Endothelial cell of umbilical vein (primary cell): ENCODE data around the gene RAMP2. TPM values are rescaled to one million over a fixed set of nuclear protein-coding genes. Genes with fewer than 3 reads are reported as not detected.

Experiments
- BruUV-seq: library from RNA; stranded (reverse); fragments of 400-500 nt; replicated peaks from 2 replicates; lab custom pipeline; 2021; lab: Mats Ljungman, UMichigan
- CTCF ChIA-PET: fragments of 300-600, 350-600 bp; sonication (Branson Sonifier 250); formaldehyde crosslinking; loops from one replicate; lab custom pipeline; 2021; ENCODE audit warnings: antibody characterized with exemption, inconsistent platforms; lab: Charles Lee
- POLR2A ChIA-PET: fragments of 300-600, 350-600 bp; sonication (Branson Sonifier 250); formaldehyde crosslinking; loops from one replicate; lab custom pipeline; 2021; ENCODE audit warnings: antibody characterized with exemption, inconsistent platforms; lab: Charles Lee
- DNase-seq: peaks from one replicate; pipeline ENCODE4 v3.0.0-alpha.2; 2011; ENCODE audit warnings: low read depth, low spot score
- FAIRE-seq: peaks from 2 replicates; lab custom pipeline; 2011; peaks lifted over from hg19 to GRCh38; lab: Jason Lieb, UNC
- H2AFZ ChIP-seq: 2 replicates; pipeline ENCODE4 v1.6.0; 2012; ENCODE audit warnings: low read depth, low read length, control low read depth, inconsistent platforms
- H3K27ac ChIP-seq: 2 replicates; pipeline ENCODE4 v1.5.1; 2011; ENCODE audit warnings: low read depth, mild to moderate bottlenecking, control low read depth, low read length, moderate library complexity; ENCODE audit not compliant: insufficient read depth
- H3K27me3 ChIP-seq, 2 experiments: 2 replicates each; pipeline versions ENCODE4 v1.6.0 to v1.6.1; 2011; ENCODE audit warnings: low read length in 2 of 2, mixed read lengths in 1 of 2; ENCODE audit not compliant: control insufficient read depth in 2 of 2, insufficient read depth in 2 of 2
- H3K36me3 ChIP-seq, 2 experiments: 2 replicates in 1 of 2; 3 replicates in 1 of 2; pipeline ENCODE4 v1.5.1; 2011; ENCODE audit warnings: low read length in 2 of 2, mild to moderate bottlenecking in 1 of 2, moderate library complexity in 1 of 2; ENCODE audit not compliant: control insufficient read depth in 2 of 2, insufficient read depth in 2 of 2; ENCODE audit errors: extremely low read depth in 1 of 2
- H3K4me1 ChIP-seq: 3 replicates; pipeline ENCODE4 v1.5.1; 2011; ENCODE audit warnings: mild to moderate bottlenecking, low read length; ENCODE audit not compliant: control insufficient read depth, insufficient read depth; ENCODE audit errors: extremely low read depth
- H3K4me2 ChIP-seq: 2 replicates; pipeline ENCODE4 v1.6.1; 2011; ENCODE audit warnings: low read length, control low read depth, mixed read lengths; ENCODE audit not compliant: insufficient read depth
- H3K4me3 ChIP-seq, 3 experiments: fragments of 200-600 bp in 1 of 3; sonication (generic), shearing (Covaris generic) in 1 of 3; replicated peaks in 1 of 3; 2 replicates each; pipeline ENCODE4 v1.5.1; 2011 to 2016; ENCODE audit warnings: control low read depth in 3 of 3, low read length in 3 of 3, mild to moderate bottlenecking in 2 of 3, inconsistent platforms in 1 of 3, low read depth in 1 of 3, moderate library complexity in 1 of 3; ENCODE audit not compliant: insufficient read depth in 1 of 3
- H3K79me2 ChIP-seq: 2 replicates; pipeline ENCODE4 v1.6.0; 2012; ENCODE audit warnings: low read length, inconsistent platforms; ENCODE audit not compliant: control insufficient read depth, insufficient read depth
- H3K9ac ChIP-seq: replicated peaks from 2 replicates; pipeline ENCODE3; 2011; ENCODE audit warnings: low read length, control low read depth; ENCODE audit not compliant: insufficient read depth; ENCODE audit errors: extremely low read depth
- H3K9me1 ChIP-seq: replicated peaks from 3 replicates; pipeline ENCODE4 v1.6.0; 2011; ENCODE audit warnings: mild to moderate bottlenecking, low read length; ENCODE audit not compliant: control insufficient read depth, insufficient read depth; ENCODE audit errors: extremely low read depth
- H3K9me3 ChIP-seq: replicated peaks from 2 replicates; pipeline ENCODE4 v1.5.1; 2012; ENCODE audit warnings: low read length, inconsistent platforms; ENCODE audit not compliant: control insufficient read depth, insufficient read depth
- H4K20me1 ChIP-seq: replicated peaks from 2 replicates; pipeline ENCODE3; 2011; ENCODE audit warnings: mild to moderate bottlenecking, low read length; ENCODE audit not compliant: control insufficient read depth, insufficient read depth; ENCODE audit errors: extremely low read depth
- CTCF ChIP-seq, 2 donors: IDR thresholded peaks; 1 replicate in 1 of 2; 2 replicates in 1 of 2; pipeline ENCODE4 v1.5.1; 2011; ENCODE audit warnings: low read length in 2 of 2, mild to moderate bottlenecking in 2 of 2, moderate library complexity in 2 of 2, control low read depth in 1 of 2, inconsistent platforms in 1 of 2, low read depth in 1 of 2; ENCODE audit not compliant: insufficient read depth in 1 of 2; ENCODE audit errors: extremely low read depth in 1 of 2
- FOS ChIP-seq: IDR thresholded peaks from 2 replicates; pipeline ENCODE4 v1.6.1; 2011; ENCODE audit warnings: mild to moderate bottlenecking, low read length, moderate library complexity, borderline replicate concordance; ENCODE audit not compliant: insufficient read depth
- MAX ChIP-seq: IDR thresholded peaks from 2 replicates; pipeline ENCODE4 v1.6.1; 2011; ENCODE audit not compliant: insufficient read depth, insufficient read length
- POLR2A ChIP-seq: IDR thresholded peaks from 2 replicates; pipeline ENCODE4 v1.6.1; 2012; ENCODE audit warnings: low read depth, mild to moderate bottlenecking, control low read depth, low read length
- dilution Hi-C: fragments of 300-500 bp; cut with MboI; formaldehyde crosslinking; loops from one replicate; pipeline ENCODE4 v1.15.0; 2019; ENCODE audit warnings: low sequenced_read_pairs; ENCODE audit not compliant: extremely low pct_ligation_motif_present
- intact Hi-C: fragments of 100-400 bp; cut with micrococcal nuclease; formaldehyde crosslinking; loops from one replicate; pipeline ENCODE4 v1.10.0; 2022
- polyA plus RNA-seq, 4 experiments: library from polyadenylated mRNA; depleted of rRNA in 3 of 4; stranded (reverse) in 3 of 4; unstranded in 1 of 4; fragments of >200 nt; gene quantifications; 2 replicates each; pipeline versions ENCODE4 v1.2.1 to v1.2.3, GENCODE V29; 2011 to 2012; ENCODE audit warnings: missing spikeins in 1 of 4
- total RNA-seq: library from RNA; stranded (reverse); gene quantifications from 2 replicates; pipeline ENCODE4 v1.2.3, GENCODE V29; 2021

Gene RAMP2
- total and polyA plus RNA-seq, 2 donors (not counting 3 experiments of a cell fraction or from before 2014, with no cell fraction given), result 106 to 192 TPM

GRCh38 chr17:42759982-42760651 is 910 bp upstream of the RAMP2 start:
- CTCF ChIA-PET, result interaction anchor here (0.9 to 3.8 kb wide), 8 partner anchors 11 to 182 kb away, joined by 3 to 12 read pairs (median 4); partner anchors contain the start of genes BECN1, COA3 and VPS25
- no TSS peak for BruUV-seq
- no peak overlapping the region for H3K27ac ChIP-seq
- FAIRE-seq (peak; percentile 28), DNase-seq (peak; percentile 40)
- H3K4me1 ChIP-seq, result peaks cover 39% of the 10 kb centered on the region
- H4K20me1 ChIP-seq, result no peaks in the 10 kb centered on the region
- TF ChIP-seq FOS (no peak), MAX (no peak), POLR2A (no peak), CTCF (IDR thresholded peaks at IDR 0.05; ENCODE audit: extremely low read depth in 1 of 2, insufficient read depth in 1 of 2, low read depth in 1 of 2, low read length in 2 of 2) (no peak)
- no peaks in the 10 kb centered on the region for H3K9me1 ChIP-seq
- no peak overlapping the region for H2AFZ ChIP-seq
- intact Hi-C loops (no loop called here), dilution Hi-C loops (no loop called here)
- POLR2A ChIA-PET, result interaction anchor here (1.2 kb wide), 1 partner anchor 13 kb away, joined by 3 read pairs; the partner anchor contains the start of gene VPS25
- no peaks in the 10 kb centered on the region for H3K79me2 ChIP-seq
- H3K9me3 ChIP-seq, result no peaks in the 10 kb centered on the region
- peak overlapping the region; percentile 5 for H3K4me2 ChIP-seq
- H3K27me3 ChIP-seq, result peaks cover 0 to 3% of the 10 kb centered on the region in 2 experiments
- no peaks in the 10 kb centered on the region for H3K36me3 ChIP-seq
- H3K4me3 ChIP-seq, result peak overlapping the region in 1 of 3 experiments; percentile 67
- no peak overlapping the region for H3K9ac ChIP-seq
